GM12873 (cell line): ENCODE data around the gene LDHD.

ENCODE experiments used
- TF ChIP-seq, protein P1 (sequence below): IDR thresholded peaks from 2 replicates; pipeline ENCODE4 v1.5.1; 2012; ENCODE audit warnings: low read depth, mild to moderate bottlenecking, moderate library complexity, low read length, control low read depth; ENCODE audit not compliant: insufficient read depth; ENCODE audit errors: missing control alignments

Gene LDHD

DNA sequence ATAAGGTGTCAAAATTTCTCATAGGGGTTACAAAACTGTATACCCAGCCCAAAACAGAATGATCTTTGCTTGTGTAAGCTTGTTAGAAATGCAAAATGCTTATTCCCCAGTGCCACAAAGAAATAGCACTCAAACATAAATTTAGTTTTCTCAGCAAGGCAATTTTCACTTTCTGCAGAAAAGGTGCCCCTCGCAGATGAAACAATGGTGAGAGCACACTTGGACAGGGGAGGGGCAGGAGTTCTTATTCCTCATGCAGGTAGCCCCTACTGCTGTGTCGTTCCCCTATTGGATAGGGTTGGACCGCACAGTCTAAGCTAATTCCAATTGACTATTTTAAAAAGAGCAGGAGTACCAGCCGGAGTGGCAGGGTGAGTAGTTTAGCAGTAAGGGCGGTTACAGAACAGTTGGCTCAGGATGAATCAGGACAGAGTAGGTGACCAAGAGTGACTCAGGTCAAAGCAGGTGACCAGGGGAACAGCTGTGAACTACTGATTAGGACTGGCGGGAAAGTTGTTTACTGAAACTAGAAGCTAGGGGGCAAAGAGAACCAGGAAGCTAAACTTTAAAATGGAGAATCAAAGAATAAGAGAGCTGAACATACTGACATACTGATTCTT is 5.5 kb upstream of the LDHD start:
- TF ChIP-seq, protein P1, sequence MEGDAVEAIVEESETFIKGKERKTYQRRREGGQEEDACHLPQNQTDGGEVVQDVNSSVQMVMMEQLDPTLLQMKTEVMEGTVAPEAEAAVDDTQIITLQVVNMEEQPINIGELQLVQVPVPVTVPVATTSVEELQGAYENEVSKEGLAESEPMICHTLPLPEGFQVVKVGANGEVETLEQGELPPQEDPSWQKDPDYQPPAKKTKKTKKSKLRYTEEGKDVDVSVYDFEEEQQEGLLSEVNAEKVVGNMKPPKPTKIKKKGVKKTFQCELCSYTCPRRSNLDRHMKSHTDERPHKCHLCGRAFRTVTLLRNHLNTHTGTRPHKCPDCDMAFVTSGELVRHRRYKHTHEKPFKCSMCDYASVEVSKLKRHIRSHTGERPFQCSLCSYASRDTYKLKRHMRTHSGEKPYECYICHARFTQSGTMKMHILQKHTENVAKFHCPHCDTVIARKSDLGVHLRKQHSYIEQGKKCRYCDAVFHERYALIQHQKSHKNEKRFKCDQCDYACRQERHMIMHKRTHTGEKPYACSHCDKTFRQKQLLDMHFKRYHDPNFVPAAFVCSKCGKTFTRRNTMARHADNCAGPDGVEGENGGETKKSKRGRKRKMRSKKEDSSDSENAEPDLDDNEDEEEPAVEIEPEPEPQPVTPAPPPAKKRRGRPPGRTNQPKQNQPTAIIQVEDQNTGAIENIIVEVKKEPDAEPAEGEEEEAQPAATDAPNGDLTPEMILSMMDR = no peak

DNA sequence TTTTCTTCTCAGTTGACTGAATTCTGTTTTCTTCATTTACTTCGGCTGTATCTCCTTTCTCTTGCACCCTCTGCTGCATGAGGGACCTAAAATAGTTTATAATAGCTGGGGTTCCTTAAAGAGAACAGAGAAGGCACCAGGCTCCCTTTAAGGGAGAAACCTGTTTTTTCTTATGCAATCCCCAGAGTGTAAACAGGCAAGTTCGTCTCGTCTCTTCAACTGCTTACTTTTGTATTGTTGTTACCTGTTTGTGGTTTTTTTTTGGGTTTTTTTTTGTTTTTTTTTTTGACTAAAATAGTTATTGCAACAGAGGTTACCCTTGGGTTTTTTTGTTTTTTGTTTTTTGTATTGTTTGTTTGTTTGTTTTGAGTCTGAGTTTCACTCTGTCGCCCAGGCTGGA is 3.7 kb upstream of the LDHD start:
- TF ChIP-seq, protein P1 = no peak

DNA sequence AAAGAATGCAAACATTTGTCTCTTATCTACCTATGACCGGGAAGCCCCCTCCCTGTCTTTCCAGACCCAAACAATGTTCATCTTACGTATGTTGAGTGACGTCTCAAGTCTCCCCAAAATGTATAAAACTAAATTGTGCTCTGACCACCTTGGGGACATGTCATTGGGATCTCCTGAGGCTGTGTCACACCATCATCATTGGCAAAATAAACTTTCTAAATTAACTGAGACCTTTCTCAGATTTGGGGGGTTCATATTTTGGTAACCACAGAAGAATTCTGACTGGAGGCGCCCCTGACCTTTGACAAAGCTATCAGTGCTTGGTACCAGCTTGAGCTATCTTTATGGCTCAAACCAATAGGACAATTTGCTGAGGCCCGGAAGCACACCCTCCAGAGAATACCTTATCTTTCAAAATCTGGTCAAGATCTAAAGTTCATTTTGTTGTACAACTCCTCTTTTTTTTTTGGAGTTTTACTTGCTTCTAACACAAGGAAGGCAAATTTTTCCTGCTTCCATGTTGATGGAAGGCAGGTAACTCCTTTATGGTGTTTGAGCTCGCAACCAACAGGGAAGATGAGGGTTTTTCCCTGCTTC is 2.5 kb upstream of the LDHD start:
- TF ChIP-seq, protein P1 = no peak

DNA sequence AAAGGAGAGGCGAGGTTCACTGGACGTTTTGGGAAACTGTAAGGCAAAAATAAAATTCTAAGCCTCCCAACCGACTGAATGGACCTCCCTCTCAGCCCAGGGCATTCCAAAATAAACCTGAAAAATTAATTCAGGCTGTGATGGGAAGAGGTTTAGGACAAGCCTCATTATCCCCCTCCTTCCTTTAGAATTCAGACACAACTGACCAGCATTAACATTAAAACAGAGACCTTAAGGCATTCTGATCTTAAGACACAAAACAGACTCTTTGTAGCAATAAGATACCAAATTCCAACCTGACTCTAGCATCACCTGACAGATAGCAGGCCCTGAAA is 298 bp upstream of the LDHD start:
- TF ChIP-seq, protein P1 = no peak

DNA sequence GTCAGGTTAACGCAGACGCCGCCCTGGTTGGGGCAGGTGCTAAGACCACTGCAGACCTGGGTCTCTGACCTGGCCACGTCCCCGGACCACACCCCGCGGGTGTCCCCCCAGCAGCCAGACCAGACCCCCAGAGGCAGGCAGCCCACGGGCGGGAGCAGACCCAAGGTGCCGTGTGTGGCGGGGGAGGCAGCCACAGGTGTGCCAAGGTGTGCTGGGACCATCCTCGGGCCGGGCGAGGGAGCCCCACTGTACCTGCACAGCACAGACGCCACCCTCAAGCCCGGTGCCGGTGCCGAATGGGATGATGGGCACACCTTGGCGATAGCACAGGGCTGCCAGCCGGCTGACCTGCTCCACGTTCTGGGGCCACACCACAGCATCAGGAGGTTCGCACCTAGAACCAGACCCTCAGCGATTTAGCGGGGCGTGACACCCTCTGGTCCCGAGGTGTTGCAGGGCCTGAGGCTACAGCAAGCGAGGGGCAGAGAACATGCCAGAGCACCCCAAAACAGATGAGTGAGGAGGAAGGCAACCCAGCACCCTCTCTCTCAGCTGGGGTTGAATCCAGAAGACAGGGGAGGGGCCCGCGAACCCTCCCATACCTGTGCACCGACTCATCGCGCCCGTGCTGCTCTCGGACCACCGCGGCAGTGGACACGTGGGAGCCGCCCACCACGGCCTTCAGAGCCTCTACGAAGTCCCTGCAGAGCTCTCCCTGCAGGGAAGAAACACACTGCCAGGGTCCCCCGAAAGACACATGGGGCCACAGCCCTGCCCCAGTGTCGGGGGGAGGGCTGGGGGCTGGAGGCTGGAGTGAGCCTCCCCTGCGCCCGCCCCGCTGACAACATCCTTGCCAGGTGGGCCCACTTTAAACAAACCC is 1.4 kb downstream of the LDHD start:
- TF ChIP-seq, protein P1 = no peak

DNA sequence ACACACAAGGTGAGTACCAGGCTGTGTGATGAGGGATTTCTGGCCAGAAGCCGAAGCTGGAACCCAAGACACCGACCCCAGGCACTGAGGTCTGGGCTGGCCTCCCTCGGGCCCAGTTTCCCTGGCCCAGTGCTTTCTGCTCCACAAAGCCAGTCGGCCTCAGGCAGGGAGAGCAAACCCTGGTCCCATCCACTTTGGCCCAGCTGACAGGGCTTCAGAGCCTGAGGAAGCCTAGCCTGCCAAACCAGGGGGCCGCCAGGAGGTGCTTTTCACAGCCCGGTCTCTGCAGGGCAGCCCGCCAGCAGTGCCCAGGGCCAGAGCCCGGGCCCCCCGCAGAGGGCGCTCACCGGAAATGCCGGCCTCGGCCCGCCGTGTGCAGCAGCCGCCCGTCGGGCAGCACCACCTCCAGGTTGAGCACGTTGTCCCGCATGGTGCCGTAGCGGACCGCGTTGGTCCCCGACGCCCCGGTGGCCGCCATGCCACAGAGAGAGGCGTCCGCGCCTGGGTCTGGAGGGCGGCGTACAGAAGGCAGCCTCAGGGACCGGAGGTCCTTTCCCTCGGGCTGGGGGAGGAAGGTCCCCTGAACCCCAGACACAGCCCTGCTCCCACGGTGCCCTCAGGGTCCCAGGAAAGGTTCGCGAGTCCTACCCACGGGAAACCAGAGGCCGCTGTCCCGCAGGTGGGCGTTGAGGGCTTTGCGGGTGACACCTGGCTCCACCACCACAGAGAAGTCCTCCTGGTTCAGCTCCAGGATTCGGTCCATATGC is 2.2 kb downstream of the LDHD start:
- TF ChIP-seq, protein P1 = no peak
